Measurements from ENCODE around the gene EDRF1. TPM values are rescaled to one million over a fixed set of nuclear protein-coding genes. Genes with fewer than 3 reads are reported as not detected.

Gene EDRF1
- total and polyA plus RNA-seq, 10 of the 15 experiments (the other 5 are each of a cell fraction or from before 2014, with no cell fraction given): 16.8 to 99.7 (median 42.9) TPM

GRCh38 chr10:125719173-125720001 is at the start of gene EDRF1 (continued):
- TF ChIP-seq ELK1 (IDR thresholded peaks at IDR 0.05; ENCODE audit: low read depth, low read length) (peak; percentile 90), BHLHE40 (IDR thresholded peaks at IDR 0.05; ENCODE audit: borderline replicate concordance in 1 of 2, low read depth in 2 of 2, low read length in 1 of 2) (peak; percentile 73 to 84; a peak in 3 of 4 replicates), EZH2 (IDR thresholded peaks at IDR 0.05; ENCODE audit: borderline replicate concordance, control insufficient read depth, low read depth, low read length) (no peak), CREB1 (IDR thresholded peaks at IDR 0.05; ENCODE audit: low read depth) (peak; percentile 66; the same call in 1 of the 2 replicates), MLLT1 (IDR thresholded peaks at IDR 0.05) (peak; percentile 70), E4F1 (IDR thresholded peaks at IDR 0.05; ENCODE audit: borderline replicate concordance, partially characterized antibody) (peak; percentile 72), MAX (IDR thresholded peaks at IDR 0.05; ENCODE audit: low read depth, low read length) (peak; percentile 17; the same call in 1 of the 2 replicates), RELB (IDR thresholded peaks at IDR 0.05; ENCODE audit: low read depth) (peak; percentile 39; the same call in 1 of the 2 replicates), MTA2 (IDR thresholded peaks at IDR 0.05; ENCODE audit: low read depth) (0 out of 2 replicates have a peak, but pooled peaks have one; percentile 15), CHD1 (IDR thresholded peaks at IDR 0.05; ENCODE audit: low read depth, low read length) (no peak), BRCA1 (IDR thresholded peaks at IDR 0.05; ENCODE audit: low read depth, low read length) (peak; percentile 81), HDGF (IDR thresholded peaks at IDR 0.05) (peak; percentile 89), HCFC1 (IDR thresholded peaks at IDR 0.05; ENCODE audit: low read length) (peak; percentile 50; the same call in 1 of the 2 replicates), NKRF (conservative IDR thresholded peaks at IDR 0.05) (peak; percentile 88), RCOR1 (conservative IDR thresholded peaks at IDR 0.05; ENCODE audit: low read depth, low read length) (peak; percentile 15; the same call in 1 of the 2 replicates), IRF5 (IDR thresholded peaks at IDR 0.05; ENCODE audit: borderline replicate concordance) (peak; percentile 75), TAF1 (IDR thresholded peaks at IDR 0.05; ENCODE audit: borderline replicate concordance, low read depth, low read length) (peak; percentile 78)

Measured in GM12878 (cell line).